Keratinocyte (primary cell): ENCODE data around the gene SYNPO2L. TPM values are rescaled to one million over a fixed set of nuclear protein-coding genes. Genes with fewer than 3 reads are reported as not detected.
"Not testable (repeated sequence)": the region's sequence is repeated elsewhere in the genome, so short reads cannot be mapped to it uniquely, and the experiment has no call there.

ENCODE experiments used
- DNase-seq: peaks from one replicate; pipeline ENCODE4 v3.0.0-alpha.2; 2011; ENCODE audit warnings: low read depth, missing footprints, low spot score
- FAIRE-seq: peaks from 2 replicates; lab custom pipeline; 2011; peaks lifted over from hg19 to GRCh38; lab: Jason Lieb, UNC
- H2AFZ ChIP-seq: 2 replicates; pipeline ENCODE4 v1.6.0; 2012; ENCODE audit warnings: low read length, control low read depth, inconsistent platforms; ENCODE audit not compliant: control insufficient read depth
- H3K27ac ChIP-seq: 2 replicates; pipeline ENCODE4 v1.5.1; 2011; ENCODE audit warnings: low read length; ENCODE audit not compliant: control insufficient read depth, insufficient read depth
- H3K27me3 ChIP-seq: 3 replicates; pipeline ENCODE4 v1.6.0; 2011; ENCODE audit warnings: low read length; ENCODE audit not compliant: control insufficient read depth, insufficient read depth; ENCODE audit errors: extremely low read depth
- H3K36me3 ChIP-seq, 2 experiments: 2 replicates in 1 of 2; 3 replicates in 1 of 2; pipeline ENCODE4 v1.5.1; 2011; ENCODE audit warnings: low read length in 2 of 2, mild to moderate bottlenecking in 1 of 2; ENCODE audit not compliant: control insufficient read depth in 2 of 2, insufficient read depth in 2 of 2; ENCODE audit errors: extremely low read depth in 1 of 2
- H3K4me1 ChIP-seq: 3 replicates; pipeline ENCODE4 v1.5.1; 2011; ENCODE audit warnings: low read length; ENCODE audit not compliant: control insufficient read depth, insufficient read depth; ENCODE audit errors: extremely low read depth
- H3K4me2 ChIP-seq: 3 replicates; pipeline ENCODE4 v1.6.0; 2011; ENCODE audit warnings: low read depth, low read length; ENCODE audit not compliant: control insufficient read depth, insufficient read depth; ENCODE audit errors: extremely low read depth
- H3K4me3 ChIP-seq, 3 experiments: fragments of 200-600 bp in 1 of 3; sonication (generic) in 1 of 3; 2 replicates in 2 of 3; 3 replicates in 1 of 3; pipeline ENCODE4 v1.5.1; 2011 to 2016; ENCODE audit warnings: low read length in 3 of 3, mild to moderate bottlenecking in 3 of 3, control low read depth in 2 of 3, inconsistent platforms in 1 of 3, low read depth in 1 of 3, mixed read lengths in 1 of 3, mixed run types in 1 of 3, moderate library complexity in 1 of 3; ENCODE audit not compliant: control insufficient read depth in 2 of 3, insufficient read depth in 2 of 3; ENCODE audit errors: extremely low read depth in 1 of 3
- H3K79me2 ChIP-seq: 2 replicates; pipeline ENCODE4 v1.6.0; 2012; ENCODE audit warnings: low read length; ENCODE audit not compliant: control insufficient read depth, insufficient read depth
- H3K9ac ChIP-seq: 3 replicates; pipeline ENCODE4 v1.6.0; 2011; ENCODE audit warnings: low read length; ENCODE audit not compliant: control insufficient read depth, insufficient read depth; ENCODE audit errors: extremely low read depth
- H3K9me1 ChIP-seq: 3 replicates; pipeline ENCODE4 v1.6.0; 2011; ENCODE audit warnings: low read length; ENCODE audit not compliant: control insufficient read depth, insufficient read depth; ENCODE audit errors: extremely low read depth
- H3K9me3 ChIP-seq: 2 replicates; pipeline ENCODE4 v1.5.1; 2012; ENCODE audit warnings: low read depth, low read length; ENCODE audit not compliant: control insufficient read depth
- H4K20me1 ChIP-seq: 3 replicates; pipeline ENCODE4 v1.6.0; 2011; ENCODE audit warnings: low read length; ENCODE audit not compliant: control insufficient read depth, insufficient read depth; ENCODE audit errors: extremely low read depth
- CTCF ChIP-seq, 3 experiments: IDR thresholded peaks in 1 of 3; conservative IDR thresholded peaks in 1 of 3; optimal IDR thresholded peaks in 1 of 3; 2 replicates in 2 of 3; 3 replicates in 1 of 3; pipeline versions ENCODE3 to v1.5.1; 2011; ENCODE audit warnings: low read length in 3 of 3, mild to moderate bottlenecking in 3 of 3, moderate library complexity in 2 of 3, control low read depth in 1 of 3, inconsistent platforms in 1 of 3; ENCODE audit not compliant: insufficient read depth in 2 of 3; ENCODE audit errors: extremely low read depth in 1 of 3
- EZH2 ChIP-seq: IDR thresholded peaks from one replicate; pipeline ENCODE4 v1.6.1; 2012; ENCODE audit warnings: inconsistent platforms, mild to moderate bottlenecking, low read length, moderate library complexity
- dilution Hi-C: fragments of 300-500 bp; cut with MboI; formaldehyde crosslinking; loops from one replicate; pipeline ENCODE4 v1.7.0; 2020; ENCODE audit warnings: low sequenced_read_pairs; ENCODE audit not compliant: extremely low pct_ligation_motif_present
- polyA plus RNA-seq, 5 experiments: library from polyadenylated mRNA; depleted of rRNA in 3 of 5; stranded (reverse) in 3 of 5; stranded (forward) in 1 of 5; unstranded in 1 of 5; fragments of >200 nt; gene quantifications; 1 replicate in 1 of 5; 2 replicates in 3 of 5; 3 replicates in 1 of 5; pipeline versions ENCODE4 v1.2.1 to v1.2.3, GENCODE V29; 2011 to 2012; ENCODE audit warnings: missing spikeins in 2 of 5, low read depth in 1 of 5, low replicate concordance in 1 of 5

SYNPO2L gene
- polyA plus RNA-seq, 1 donor (not counting 4 experiments of a cell fraction or from before 2014, with no cell fraction given): not detected

DNA sequence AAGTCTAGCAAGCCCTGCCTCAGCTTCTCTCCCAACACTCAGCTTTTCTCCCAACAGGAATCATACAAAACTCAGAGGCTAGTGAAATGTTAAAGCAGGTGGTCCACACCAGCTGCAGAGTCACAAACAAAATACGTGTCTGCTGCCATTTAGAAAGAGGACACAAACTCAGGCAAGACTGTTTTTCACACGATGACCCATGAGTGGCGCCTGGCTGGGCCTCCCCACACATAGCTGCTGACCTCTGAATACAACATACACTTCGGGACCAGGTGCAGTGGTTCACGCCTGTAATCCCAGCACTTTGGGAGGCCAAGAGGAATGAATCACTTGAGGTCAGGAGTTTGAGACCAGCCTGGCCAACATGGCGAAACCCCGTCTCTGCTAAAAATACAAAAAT is 6.9 kb upstream of the SYNPO2L start:
- H2AFZ ChIP-seq, FAIRE-seq, DNase-seq, H3K9me3 ChIP-seq, H3K36me3 ChIP-seq, H3K27me3 ChIP-seq, H3K9me1 ChIP-seq, H3K9ac ChIP-seq, H3K4me2 ChIP-seq, dilution Hi-C loops, H3K79me2 ChIP-seq, H3K4me1 ChIP-seq, H3K27ac ChIP-seq, H3K4me3 ChIP-seq, H4K20me1 ChIP-seq: not testable (repeated sequence)

DNA sequence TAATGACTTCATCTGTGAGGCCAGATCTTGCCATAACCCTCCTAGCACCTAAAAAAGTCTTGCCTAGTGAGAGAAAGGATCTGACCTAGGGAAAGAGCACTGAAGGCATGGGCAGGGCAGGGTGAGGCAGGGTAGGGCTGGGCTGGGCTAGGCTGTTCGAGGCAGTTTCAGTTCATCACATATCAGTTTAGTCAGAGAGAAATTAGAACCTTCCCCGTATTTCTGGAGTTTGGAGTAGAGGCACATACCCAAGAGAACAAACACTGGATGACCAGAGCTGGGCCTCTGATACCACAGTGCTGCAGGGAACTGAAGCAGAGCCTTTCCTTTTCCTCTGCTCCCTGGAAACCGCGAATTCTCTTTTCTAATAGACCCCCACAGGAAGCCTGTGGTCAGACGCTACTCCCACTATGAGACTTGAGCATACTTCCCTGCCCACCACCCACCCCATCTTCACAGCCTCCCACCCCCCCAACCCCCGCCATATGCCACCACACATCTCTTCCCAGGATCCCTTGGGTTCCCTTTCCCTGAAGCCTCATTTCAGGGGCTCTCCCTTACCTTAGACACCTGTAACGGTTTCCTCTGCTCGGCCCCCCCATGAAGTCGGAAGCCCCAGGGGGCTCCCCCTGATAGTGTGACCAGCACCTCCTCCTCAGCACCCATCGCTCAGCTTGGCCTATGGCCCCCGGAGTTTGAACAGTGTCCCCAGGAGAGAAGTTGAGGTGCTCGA is 406 bp downstream of the SYNPO2L start:
- H2AFZ ChIP-seq: no peak overlapping the region
- dilution Hi-C loops: no loop called here

More for the DNA sequence above, 406 bp downstream of the SYNPO2L start:
- no peaks in the 10 kb centered on the region for H3K79me2 ChIP-seq
- no peaks in the 10 kb centered on the region for H3K4me1 ChIP-seq
- no peak overlapping the region for H3K4me3 ChIP-seq
- H3K9ac ChIP-seq: no peak overlapping the region
- no peaks in the 10 kb centered on the region for H3K27me3 ChIP-seq
- no peaks in the 10 kb centered on the region for H3K9me1 ChIP-seq
- no peak overlapping the region for H3K27ac ChIP-seq
- no peaks in the 10 kb centered on the region for H3K36me3 ChIP-seq
- H4K20me1 ChIP-seq: no peaks in the 10 kb centered on the region
- H3K9me3 ChIP-seq: no peaks in the 10 kb centered on the region
- no peak for FAIRE-seq
- no peak for DNase-seq
- no peak overlapping the region for H3K4me2 ChIP-seq
- TF ChIP-seq CTCF (optimal IDR thresholded peaks at IDR 0.05 in 1 of 3, IDR thresholded peaks at IDR 0.05 in 1 of 3, conservative IDR thresholded peaks at IDR 0.05 in 1 of 3; ENCODE audit: extremely low read depth in 1 of 3, insufficient read depth in 2 of 3, low read length in 3 of 3) (no peak), EZH2 (no peak)
